Activated effector memory CD4-positive, alpha-beta T cell treated with anti-CD3 and anti-CD28 coated beads, Interleukin-2, amount 50 U/mL, for 16 hours (primary cell): ENCODE data around the gene TRAF4.
"Not testable (repeated sequence)": the region's sequence is repeated elsewhere in the genome, so short reads cannot be mapped to it uniquely, and the experiment has no call there.

Experiments
- DNase-seq: peaks from one replicate; pipeline ENCODE4 v3.0.0-alpha.2; 2020

The TRAF4 gene

DNA sequence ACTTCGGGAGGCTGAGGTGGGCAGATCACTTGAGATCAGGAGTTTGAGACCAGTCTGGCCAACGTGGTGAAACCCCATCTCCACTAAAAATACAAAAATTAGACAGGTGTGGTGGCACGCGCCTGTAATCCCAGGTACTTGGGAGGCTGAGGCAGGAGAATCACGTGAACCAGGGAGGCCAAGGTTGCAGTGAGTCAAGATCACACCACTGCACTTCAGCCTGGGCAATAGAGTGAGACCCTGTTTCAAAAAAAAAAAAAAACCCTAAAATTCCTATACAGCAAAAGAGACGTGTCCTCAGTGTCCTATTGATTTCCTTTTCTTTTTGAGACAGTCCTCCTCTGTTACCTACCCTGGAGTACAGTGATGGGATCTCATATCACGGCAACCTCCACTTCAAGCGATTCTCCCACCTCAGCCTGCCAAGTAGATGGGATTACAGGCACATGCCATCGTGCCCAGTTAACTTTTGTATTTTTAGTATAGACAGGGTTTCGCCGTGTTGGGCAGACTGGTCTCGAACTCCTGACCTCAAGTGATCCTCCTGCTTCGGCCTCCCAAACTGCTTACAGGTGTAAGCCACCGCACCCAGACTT is 51.1 kb downstream of the TRAF4 start:
- not testable (repeated sequence) for DNase-seq

DNA sequence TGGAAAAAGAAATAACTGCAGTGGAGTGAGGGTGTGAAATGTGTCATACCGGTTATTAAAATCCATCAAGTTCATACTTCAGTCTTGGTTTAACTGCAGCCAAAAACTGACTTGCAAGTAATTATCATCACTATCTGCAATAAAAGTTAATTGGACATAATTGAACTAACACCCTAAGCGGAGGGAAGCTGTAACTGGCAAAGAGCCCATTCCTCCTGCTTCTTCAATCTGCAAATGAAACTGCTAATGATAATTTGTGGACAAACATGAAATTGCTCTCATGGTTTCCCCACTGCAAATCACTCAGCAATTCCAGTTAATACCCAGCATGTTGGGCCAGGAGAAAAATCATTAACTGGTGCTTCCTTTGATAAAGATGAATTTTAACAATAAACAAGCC is 52.3 kb downstream of the TRAF4 start:
- DNase-seq = no peak
